OCI-LY7 (cell line): ENCODE results near the gene ISYNA1. TPM values are rescaled to one million over a fixed set of nuclear protein-coding genes. Genes with fewer than 3 reads are reported as not detected.

Experiments used
- BruUV-seq: library from RNA; stranded (reverse); fragments of 400-500 nt; replicated peaks from 2 replicates; lab custom pipeline; 2021; lab: Mats Ljungman, UMichigan
- CTCF ChIA-PET: fragments of 300-600 bp; sonication (Branson Sonifier 250); formaldehyde crosslinking; loops from one replicate; lab custom pipeline; 2022; ENCODE audit warnings: antibody characterized with exemption; ENCODE audit not compliant: unreplicated experiment; lab: Charles Lee
- POLR2A ChIA-PET: fragments of 300-600 bp; sonication (Branson Sonifier 250); formaldehyde crosslinking; loops from one replicate; lab custom pipeline; 2022; ENCODE audit warnings: antibody characterized with exemption; lab: Charles Lee
- DNase-seq: peaks from one replicate; pipeline ENCODE4 v3.0.0-alpha.2; 2015; ENCODE audit warnings: low spot score
- H2AFZ ChIP-seq: fragments of 200-600 bp; sonication (generic), shearing (Covaris generic); 2 replicates; pipeline ENCODE4 v1.6.1; 2014; ENCODE audit warnings: mild to moderate bottlenecking, antibody characterized with exemption, low read length, moderate library complexity
- H3K27ac ChIP-seq: fragments of 200-600 bp; sonication (generic); 2 replicates; pipeline ENCODE4 v1.5.1; 2014; ENCODE audit warnings: mixed run types, low read depth, mild to moderate bottlenecking, moderate library complexity, low read length, inconsistent platforms; ENCODE audit not compliant: poor library complexity, severe bottlenecking
- H3K36me3 ChIP-seq: fragments of 200-600 bp; sonication (generic); 2 replicates; pipeline ENCODE4 v1.6.1; 2014; ENCODE audit warnings: mild to moderate bottlenecking, antibody characterized with exemption, low read length, moderate library complexity, mixed read lengths; ENCODE audit not compliant: insufficient read depth
- H3K4me1 ChIP-seq: fragments of 200-600 bp; sonication (generic); 2 replicates; pipeline ENCODE4 v1.5.1; 2014; ENCODE audit warnings: mild to moderate bottlenecking, low read length; ENCODE audit not compliant: insufficient read depth, poor library complexity, severe bottlenecking
- H3K4me2 ChIP-seq: fragments of 200-600 bp; sonication (generic); 2 replicates; pipeline ENCODE4 v1.6.1; 2014; ENCODE audit warnings: mild to moderate bottlenecking, low read length
- H3K4me3 ChIP-seq: fragments of 200-600 bp; sonication (generic); 2 replicates; pipeline ENCODE4 v1.5.1; 2014; ENCODE audit warnings: mild to moderate bottlenecking, low read depth, low read length; ENCODE audit not compliant: poor library complexity, severe bottlenecking
- H3K79me2 ChIP-seq: fragments of 200-600 bp; sonication (generic); 2 replicates; pipeline ENCODE4 v1.6.1; 2016; ENCODE audit warnings: low read depth, mild to moderate bottlenecking, low read length, moderate library complexity, mixed read lengths; ENCODE audit not compliant: insufficient read depth
- H3K9me2 ChIP-seq: fragments of 200-600 bp; sonication (generic); 2 replicates; pipeline ENCODE4 v1.6.1; 2016; ENCODE audit warnings: mild to moderate bottlenecking, low read length, mixed read lengths; ENCODE audit not compliant: insufficient read depth
- H3K9me3 ChIP-seq: fragments of 200-600 bp; sonication (generic); 2 replicates; pipeline ENCODE4 v1.6.1; 2014; ENCODE audit warnings: mild to moderate bottlenecking, mixed run types, low read length, mixed read lengths
- H4K20me1 ChIP-seq: fragments of 200-600 bp; sonication (generic); 2 replicates; pipeline ENCODE4 v1.6.1; 2014; ENCODE audit warnings: mild to moderate bottlenecking, antibody characterized with exemption, low read length, moderate library complexity, mixed read lengths; ENCODE audit not compliant: insufficient read depth
- EZH2phosphoT487 ChIP-seq: fragments of 200-600 bp; sonication (generic); IDR thresholded peaks from 2 replicates; pipeline ENCODE4 v1.6.1; 2018; ENCODE audit warnings: low read depth, borderline replicate concordance, mild to moderate bottlenecking, mixed run types, antibody characterized with exemption, low read length, moderate library complexity, mixed read lengths
- intact Hi-C: fragments of 100-400 bp; cut with micrococcal nuclease; formaldehyde crosslinking; loops from one replicate; pipeline ENCODE4 v1.10.0; 2022; ENCODE audit not compliant: unreplicated experiment
- total RNA-seq, 2 experiments: library from RNA; depleted of rRNA in 1 of 2; stranded (reverse); fragments of >200 nt in 1 of 2; shearing (Covaris generic) in 1 of 2; gene quantifications; 2 replicates each; pipeline ENCODE4 v1.2.3, GENCODE V29; 2014 to 2022
- TF ChIP-seq, protein P1 (sequence below): fragments of 200-600 bp; sonication (generic); conservative IDR thresholded peaks from 2 replicates; pipeline ENCODE4 v1.5.1; 2014; ENCODE audit warnings: mild to moderate bottlenecking, antibody characterized with exemption, low read length, moderate library complexity, mixed read lengths

Gene ISYNA1
- total RNA-seq, 2 experiments from 2014 or later = 1.8 to 8.9 TPM

GRCh38 chr19:18441804-18442788, 4.2 kb upstream of the ISYNA1 start:
- TF ChIP-seq, protein P1, sequence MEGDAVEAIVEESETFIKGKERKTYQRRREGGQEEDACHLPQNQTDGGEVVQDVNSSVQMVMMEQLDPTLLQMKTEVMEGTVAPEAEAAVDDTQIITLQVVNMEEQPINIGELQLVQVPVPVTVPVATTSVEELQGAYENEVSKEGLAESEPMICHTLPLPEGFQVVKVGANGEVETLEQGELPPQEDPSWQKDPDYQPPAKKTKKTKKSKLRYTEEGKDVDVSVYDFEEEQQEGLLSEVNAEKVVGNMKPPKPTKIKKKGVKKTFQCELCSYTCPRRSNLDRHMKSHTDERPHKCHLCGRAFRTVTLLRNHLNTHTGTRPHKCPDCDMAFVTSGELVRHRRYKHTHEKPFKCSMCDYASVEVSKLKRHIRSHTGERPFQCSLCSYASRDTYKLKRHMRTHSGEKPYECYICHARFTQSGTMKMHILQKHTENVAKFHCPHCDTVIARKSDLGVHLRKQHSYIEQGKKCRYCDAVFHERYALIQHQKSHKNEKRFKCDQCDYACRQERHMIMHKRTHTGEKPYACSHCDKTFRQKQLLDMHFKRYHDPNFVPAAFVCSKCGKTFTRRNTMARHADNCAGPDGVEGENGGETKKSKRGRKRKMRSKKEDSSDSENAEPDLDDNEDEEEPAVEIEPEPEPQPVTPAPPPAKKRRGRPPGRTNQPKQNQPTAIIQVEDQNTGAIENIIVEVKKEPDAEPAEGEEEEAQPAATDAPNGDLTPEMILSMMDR = no peak
- TF ChIP-seq EZH2phosphoT487 = no peak
- Histone ChIP-seq H3K4me2 (no peak overlapping the region), H3K4me3 (no peak overlapping the region), H2AFZ (no peak overlapping the region), H3K79me2 (no peaks in the 10 kb centered on the region), H3K9me3 (0 out of 2 replicates have a peak, but pooled peaks cover 7% of the 10 kb centered on the region), H3K4me1 (peaks cover 6% of the 10 kb centered on the region), H4K20me1 (no peaks in the 10 kb centered on the region), H3K36me3 (peaks cover 39% of the 10 kb centered on the region), H3K27ac (no peak overlapping the region), H3K9me2 (no peaks in the 10 kb centered on the region)
- DNase-seq = no peak
- BruUV-seq = no TSS peak
- ChIA-PET CTCF (no interaction called here), POLR2A (no interaction called here)
- intact Hi-C loops = no loop called here

- H3K4me2 ChIP-seq = no peak overlapping the region
- intact Hi-C loops = no loop called here
- H2AFZ ChIP-seq = no peak overlapping the region
- H3K27ac ChIP-seq = no peak overlapping the region
- no peaks in the 10 kb centered on the region for H4K20me1 ChIP-seq
- H3K4me1 ChIP-seq = peaks cover 11% of the 10 kb centered on the region
- TF ChIP-seq, protein P1 = no peak
- no peak for TF ChIP-seq EZH2phosphoT487
- no TSS peak for BruUV-seq
- 0 out of 2 replicates have a peak, but pooled peaks cover 7% of the 10 kb centered on the region for H3K9me3 ChIP-seq
- no peak overlapping the region for H3K4me3 ChIP-seq
- ChIA-PET CTCF (interaction anchor here (1.2 kb wide), 1 partner anchor 10 kb away, joined by 4 read pairs; no protein-coding TSS in a partner anchor), POLR2A (no interaction called here)
- DNase-seq = no peak
- H3K79me2 ChIP-seq = no peaks in the 10 kb centered on the region
- H3K9me2 ChIP-seq = no peaks in the 10 kb centered on the region
- peaks cover 36% of the 10 kb centered on the region for H3K36me3 ChIP-seq
Observed at GRCh38 chr19:18440936-18441803, 3.2 kb upstream of the ISYNA1 start.
